Activated T-helper 1 cell treated with anti-CD3 and anti-CD28 coated beads, Interleukin-12 subunit alpha, Interleukin-12 subunit beta, Interleukin-2, Interleukin-4 antibody, amounts not matched to agents 30 ng/mL and 10 ng/mL and 1 ng/mL, durations not matched to agents 14 hours and 24 hours and 36 hours (primary cell): ENCODE data around the gene TH. TPM values are rescaled to one million over a fixed set of nuclear protein-coding genes. Genes with fewer than 3 reads are reported as not detected.

Experiments used
- total RNA-seq: library from RNA; stranded (reverse); gene quantifications from 2 replicates; pipeline ENCODE4 v1.2.3, GENCODE V29; 2022

Gene TH
- total RNA-seq, 1 donor from 2014 or later: not detected

Other genes with a start within 250 kb of the TH start
- gene MRPL23, start 224.5 kb downstream of the TH start, total RNA-seq: 58.5 and 69.3 TPM in 2 replicates
- gene H19, start 174.0 kb downstream of the TH start, total RNA-seq: not detected in 2 replicates
- 1.2 and 1.5 TPM in 2 replicates for gene IGF2, start 32.4 kb downstream of the TH start, total RNA-seq
- not detected in 2 replicates for gene INS, start 10.6 kb downstream of the TH start, total RNA-seq
- gene ASCL2, start 98.8 kb upstream of the TH start, total RNA-seq: 0.42 and 0.54 TPM in 2 replicates
- gene C11orf21, start 130.1 kb upstream of the TH start, total RNA-seq: 2.3 and 2.5 TPM in 2 replicates
- gene TSPAN32, start 130.2 kb upstream of the TH start, total RNA-seq: 2.1 and 2.2 TPM in 2 replicates
- 236 and 247 TPM in 2 replicates for gene CD81, start 205.5 kb upstream of the TH start, total RNA-seq
- 70.8 and 76.4 TPM in 2 replicates for gene TSSC4, start 228.9 kb upstream of the TH start, total RNA-seq